ENCODE measurements around the gene KSR1.

KSR1 gene

GRCh38 chr17:27558341-27558740, 102.1 kb downstream of the KSR1 start:
- DNase-seq, result no peak

- no peak for DNase-seq
These were observed 102.7 kb downstream of the KSR1 start for GRCh38 chr17:27558842-27559505.

GRCh38 chr17:27559506-27560481, 103.5 kb downstream of the KSR1 start:
- peak; percentile 89 for DNase-seq

- DNase-seq, result no peak
These were observed 104.4 kb downstream of the KSR1 start for GRCh38 chr17:27560668-27561067.

- no peak for DNase-seq
These were observed 106.7 kb downstream of the KSR1 start for GRCh38 chr17:27562777-27563455.

GRCh38 chr17:27563532-27563931, 107.3 kb downstream of the KSR1 start:
- DNase-seq, result no peak

- DNase-seq, result no peak
These were observed 108.2 kb downstream of the KSR1 start for GRCh38 chr17:27564463-27564862.

GRCh38 chr17:27565874-27566670, 109.8 kb downstream of the KSR1 start:
- no peak for DNase-seq

- DNase-seq, result no peak
These were observed 110.7 kb downstream of the KSR1 start for GRCh38 chr17:27566671-27567562.

GRCh38 chr17:27567563-27567859, 111.3 kb downstream of the KSR1 start:
- DNase-seq, result no peak

- DNase-seq, result no peak
These were observed 112.0 kb downstream of the KSR1 start for GRCh38 chr17:27568216-27568615.

GRCh38 chr17:27568811-27569210, 112.6 kb downstream of the KSR1 start:
- DNase-seq, result no peak

- no peak for DNase-seq
These were observed 113.0 kb downstream of the KSR1 start for GRCh38 chr17:27569257-27569722.

- no peak for DNase-seq
These were observed 113.8 kb downstream of the KSR1 start for GRCh38 chr17:27569884-27570577.

- no peak for DNase-seq
These were observed 114.3 kb downstream of the KSR1 start for GRCh38 chr17:27570578-27570914.

GRCh38 chr17:27571563-27572352, 115.5 kb downstream of the KSR1 start:
- peak; percentile 60 for DNase-seq

- DNase-seq, result no peak
These were observed 116.4 kb downstream of the KSR1 start for GRCh38 chr17:27572665-27573064.

- DNase-seq, result no peak
These were observed 117.3 kb downstream of the KSR1 start for GRCh38 chr17:27573548-27573947.

GRCh38 chr17:27573971-27574525, 117.8 kb downstream of the KSR1 start:
- DNase-seq, result no peak

Measured in femur (tissue), 1 donor.